ENCODE data around the gene POLD3.

DNA sequence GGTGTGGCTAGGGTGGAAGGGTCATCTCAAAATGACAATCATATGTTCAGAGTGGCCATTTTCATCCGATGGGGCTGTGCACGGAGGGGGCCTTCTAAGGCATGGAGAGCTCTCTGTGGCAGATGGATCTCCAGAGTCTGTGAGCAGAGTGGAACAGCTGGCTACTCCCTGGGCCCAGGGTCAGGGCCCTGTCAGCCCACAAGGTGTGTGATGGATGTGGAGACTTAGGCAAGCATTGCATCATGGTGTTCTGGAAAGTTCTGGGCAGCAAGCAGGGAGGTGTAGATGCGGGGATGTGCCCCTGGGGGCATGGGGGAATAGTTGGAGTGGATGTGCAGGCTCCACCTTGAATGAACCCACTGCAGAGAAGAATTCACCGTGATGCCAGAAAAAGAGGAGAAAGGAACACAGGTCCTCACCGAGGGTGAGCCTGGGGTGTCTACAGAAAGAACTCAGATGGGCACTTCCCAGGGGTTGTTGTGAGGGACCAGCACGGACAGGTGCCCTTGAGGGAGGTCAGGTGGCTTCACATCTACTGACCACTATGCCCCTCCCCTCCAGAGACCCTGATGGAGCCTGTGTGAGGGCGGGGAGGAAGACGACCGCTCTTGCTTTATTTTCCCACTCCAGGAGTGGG is 87.8 kb downstream of the POLD3 start:
- TF ChIP-seq, protein P1, sequence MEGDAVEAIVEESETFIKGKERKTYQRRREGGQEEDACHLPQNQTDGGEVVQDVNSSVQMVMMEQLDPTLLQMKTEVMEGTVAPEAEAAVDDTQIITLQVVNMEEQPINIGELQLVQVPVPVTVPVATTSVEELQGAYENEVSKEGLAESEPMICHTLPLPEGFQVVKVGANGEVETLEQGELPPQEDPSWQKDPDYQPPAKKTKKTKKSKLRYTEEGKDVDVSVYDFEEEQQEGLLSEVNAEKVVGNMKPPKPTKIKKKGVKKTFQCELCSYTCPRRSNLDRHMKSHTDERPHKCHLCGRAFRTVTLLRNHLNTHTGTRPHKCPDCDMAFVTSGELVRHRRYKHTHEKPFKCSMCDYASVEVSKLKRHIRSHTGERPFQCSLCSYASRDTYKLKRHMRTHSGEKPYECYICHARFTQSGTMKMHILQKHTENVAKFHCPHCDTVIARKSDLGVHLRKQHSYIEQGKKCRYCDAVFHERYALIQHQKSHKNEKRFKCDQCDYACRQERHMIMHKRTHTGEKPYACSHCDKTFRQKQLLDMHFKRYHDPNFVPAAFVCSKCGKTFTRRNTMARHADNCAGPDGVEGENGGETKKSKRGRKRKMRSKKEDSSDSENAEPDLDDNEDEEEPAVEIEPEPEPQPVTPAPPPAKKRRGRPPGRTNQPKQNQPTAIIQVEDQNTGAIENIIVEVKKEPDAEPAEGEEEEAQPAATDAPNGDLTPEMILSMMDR (IDR thresholded peaks at IDR 0.05) = no peak
- TF ChIP-seq POLR2A (IDR thresholded peaks at IDR 0.05) = no peak

Measured in heart left ventricle (tissue), 13 donors.